ENCODE measurements around the gene TNK2. TPM values are rescaled to one million over a fixed set of nuclear protein-coding genes. Genes with fewer than 3 reads are reported as not detected.

TNK2 gene
- total and polyA plus RNA-seq, 2 of the 8 experiments (the other 6 are each of a cell fraction or from before 2014, with no cell fraction given): 10.4 to 33.9 TPM

DNA sequence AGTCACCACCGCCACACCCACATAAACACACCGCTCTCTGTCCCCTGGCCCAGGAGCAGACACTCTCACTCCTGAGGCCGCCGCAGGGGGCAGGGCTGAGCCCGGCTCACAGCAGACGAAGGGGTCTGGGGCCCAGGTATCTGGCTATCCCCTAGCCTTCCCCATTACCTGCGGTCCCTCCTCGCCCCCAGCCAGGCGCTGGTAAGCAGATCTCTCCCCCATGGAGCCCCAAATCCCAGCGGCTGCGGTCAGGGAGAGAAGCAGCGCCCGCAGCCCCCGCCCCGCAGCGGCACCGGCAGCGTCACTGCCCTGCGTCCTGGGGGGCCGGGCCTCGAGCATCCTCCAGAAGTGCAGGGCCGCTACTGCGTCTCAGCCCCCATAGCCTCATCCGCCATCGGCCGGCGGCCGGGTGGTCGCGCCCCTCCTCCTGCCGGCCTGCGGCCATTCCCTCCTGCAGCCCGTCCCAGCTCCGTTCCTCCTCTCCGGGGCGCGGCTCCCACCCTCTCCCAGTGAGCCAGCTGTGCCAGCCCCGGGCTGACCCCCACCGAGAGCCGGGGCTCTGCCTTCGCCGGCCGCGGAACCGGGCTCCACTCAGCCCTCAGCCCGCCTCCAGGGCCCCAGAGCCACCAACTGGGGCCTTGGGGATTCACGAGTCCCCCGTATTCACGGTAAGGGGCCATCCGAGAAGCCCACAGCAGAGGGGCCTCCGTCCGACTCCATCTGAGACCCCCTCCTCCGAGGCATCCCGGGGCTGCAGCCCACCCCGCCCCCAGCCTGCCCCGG, 13.1 kb downstream of the TNK2 start:
- Histone ChIP-seq H3K23ac (ENCODE audit: insufficient read length) (no peak overlapping the region), H4K5ac (ENCODE audit: insufficient read length, low read depth, low read length) (peak overlapping the region; percentile 9), H3K56ac (replicated peaks; ENCODE audit: insufficient read length, low read depth, low read length) (no peak overlapping the region), H3K79me1 (ENCODE audit: low read depth, low read length) (peaks cover 6% of the 10 kb centered on the region; the same call in 1 of the 2 replicates), H2BK15ac (ENCODE audit: low read length) (no peak overlapping the region), H4K20me1 (replicated peaks in 1 of 2; ENCODE audit: control insufficient read depth in 1 of 2, insufficient read depth in 2 of 2, low read length in 2 of 2) (peaks cover 4 to 13% of the 10 kb centered on the region in 2 experiments), H3K18ac (ENCODE audit: extremely low read depth, low read length) (peak overlapping the region; percentile 19; the same call in 1 of the 2 replicates), H3K23me2 (ENCODE audit: low read depth, low read length) (peaks cover 13% of the 10 kb centered on the region; the same call in 1 of the 2 replicates), H3K14ac (ENCODE audit: insufficient read length) (no peak overlapping the region), H2AFZ (ENCODE audit: low read length) (no peak overlapping the region), H3K27me3 (replicated peaks in 1 of 4; ENCODE audit: control insufficient read depth in 3 of 4, extremely low read depth in 1 of 4, insufficient read depth in 3 of 4, low read length in 3 of 4) (no peaks in the 10 kb centered on the region), H4K8ac (ENCODE audit: extremely low read depth, insufficient read depth, low read length) (no peak overlapping the region; the same call in 1 of the 2 replicates), H3K9me3 (ENCODE audit: insufficient read depth in 2 of 2, low read depth in 1 of 2, low read length in 1 of 2) (no peaks in the 10 kb centered on the region), H3K4ac (replicated peaks; ENCODE audit: insufficient read length, low read depth, low read length) (no peak overlapping the region), H2BK5ac (ENCODE audit: low read depth, low read length) (no peak overlapping the region), H2BK12ac (ENCODE audit: low read depth, low read length) (no peak overlapping the region), H2BK120ac (replicated peaks; ENCODE audit: low read depth, low read length) (no peak overlapping the region), H2AK5ac (ENCODE audit: low read depth, low read length) (no peak overlapping the region), H3K36me3 (ENCODE audit: control insufficient read depth in 2 of 4, insufficient read depth in 4 of 4, low read length in 3 of 4) (no peaks in the 10 kb centered on the region), H3K4me2 (ENCODE audit: insufficient read depth in 1 of 2, low read depth in 2 of 2, low read length in 2 of 2) (peak overlapping the region; percentile 53 to 93), H3K27ac (ENCODE audit: low read depth, low read length) (no peak overlapping the region), H3K4me1 (replicated peaks in 1 of 4; ENCODE audit: control insufficient read depth in 3 of 4, insufficient read depth in 4 of 4, low read length in 3 of 4) (peaks cover 0 to 26% (median 17%) of the 10 kb centered on the region in 4 experiments; a peak in 6 of 7 replicates), H4K91ac (replicated peaks; ENCODE audit: insufficient read length, low read length) (no peak overlapping the region), H3K79me2 (ENCODE audit: control insufficient read depth in 1 of 2, insufficient read depth in 2 of 2, low read length in 2 of 2) (peaks cover 0 to 6% of the 10 kb centered on the region in 2 experiments; a peak in 1 of 4 replicates), H2BK20ac (ENCODE audit: low read length) (no peak overlapping the region), H3K9ac (replicated peaks in 1 of 4; ENCODE audit: extremely low read depth in 1 of 4, low read depth in 3 of 4, low read length in 3 of 4) (peak overlapping the region in 3 of 4 experiments; percentile 29 to 43 (median 39); a peak in 3 of 7 replicates), H3K4me3 (ENCODE audit: extremely low read depth in 1 of 4, insufficient read depth in 2 of 4, low read depth in 3 of 4, low read length in 4 of 4) (peak overlapping the region; percentile 35 to 95 (median 70))
- no peak for FAIRE-seq
- ChIA-PET CTCF (ENCODE audit: partially characterized antibody) (interaction anchor here (0.9 to 23.1 kb wide), 22 partner anchors 8 to 138 kb away, joined by 3 to 499 read pairs (median 4); partner anchors contain the start of gene TNK2), POLR2A (ENCODE audit: partially characterized antibody) (interaction anchor here (0.5 to 1.8 kb wide), 8 partner anchors 11 to 190 kb away, joined by 3 to 10 read pairs (median 4); partner anchors contain the start of gene TNK2)
- WGBS, 2 experiments (ENCODE audit: extremely low coverage in 1 of 2, insufficient coverage in 1 of 2, insufficient read length in 1 of 2, insufficient replicate concordance in 2 of 2, low coverage in 1 of 2, low lambda C conversion rate in 2 of 2, missing lambda C conversion rate in 1 of 2): 1% methylated on average over 25 of the region's 56 CpGs; no CpG with 5 or more reads in 1 of the 2 experiments
- DNase-seq (ENCODE audit: low read depth in 1 of 2, low spot score in 2 of 2): peak in 1 of 2 experiments; percentile 75
- TF ChIP-seq, protein P1, sequence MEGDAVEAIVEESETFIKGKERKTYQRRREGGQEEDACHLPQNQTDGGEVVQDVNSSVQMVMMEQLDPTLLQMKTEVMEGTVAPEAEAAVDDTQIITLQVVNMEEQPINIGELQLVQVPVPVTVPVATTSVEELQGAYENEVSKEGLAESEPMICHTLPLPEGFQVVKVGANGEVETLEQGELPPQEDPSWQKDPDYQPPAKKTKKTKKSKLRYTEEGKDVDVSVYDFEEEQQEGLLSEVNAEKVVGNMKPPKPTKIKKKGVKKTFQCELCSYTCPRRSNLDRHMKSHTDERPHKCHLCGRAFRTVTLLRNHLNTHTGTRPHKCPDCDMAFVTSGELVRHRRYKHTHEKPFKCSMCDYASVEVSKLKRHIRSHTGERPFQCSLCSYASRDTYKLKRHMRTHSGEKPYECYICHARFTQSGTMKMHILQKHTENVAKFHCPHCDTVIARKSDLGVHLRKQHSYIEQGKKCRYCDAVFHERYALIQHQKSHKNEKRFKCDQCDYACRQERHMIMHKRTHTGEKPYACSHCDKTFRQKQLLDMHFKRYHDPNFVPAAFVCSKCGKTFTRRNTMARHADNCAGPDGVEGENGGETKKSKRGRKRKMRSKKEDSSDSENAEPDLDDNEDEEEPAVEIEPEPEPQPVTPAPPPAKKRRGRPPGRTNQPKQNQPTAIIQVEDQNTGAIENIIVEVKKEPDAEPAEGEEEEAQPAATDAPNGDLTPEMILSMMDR (IDR thresholded peaks at IDR 0.05; ENCODE audit: control extremely low read depth in 1 of 3, insufficient read depth in 1 of 3, low read depth in 1 of 3, low read length in 3 of 3): peak in 1 of 3 experiments; percentile 38; a peak in 2 of 4 replicates
- TF ChIP-seq KDM4A (IDR thresholded peaks at IDR 0.05; ENCODE audit: low read depth, low read length, severe bottlenecking): peak; percentile 67
- TF ChIP-seq ZNF274 (IDR thresholded peaks at IDR 0.05; ENCODE audit: borderline replicate concordance, extremely low read depth, low read length): no peak
- TF ChIP-seq ASH2L (IDR thresholded peaks at IDR 0.05; ENCODE audit: low read length): peak; percentile 13
- TF ChIP-seq POLR2A (IDR thresholded peaks at IDR 0.05; ENCODE audit: control extremely low read depth in 1 of 2, low read depth in 2 of 2, low read length in 2 of 2): 0 out of 3 replicates have a peak, but pooled peaks of 1 of the 2 experiments have one; percentile 26
- no peak; a peak in 1 of 4 replicates for TF ChIP-seq RAD21 (IDR thresholded peaks at IDR 0.05 in 1 of 2, conservative IDR thresholded peaks at IDR 0.05 in 1 of 2; ENCODE audit: low read depth in 2 of 2, low read length in 2 of 2)
- TF ChIP-seq CTBP2 (IDR thresholded peaks at IDR 0.05; ENCODE audit: borderline replicate concordance, insufficient read depth, insufficient read length, low read length): no peak
- no peak for TF ChIP-seq CHD1 (IDR thresholded peaks at IDR 0.05; ENCODE audit: low read depth, low read length)
